CD1c-positive myeloid dendritic cell (primary cell): Measurements from ENCODE around the gene ARHGEF1.

ENCODE experiments used
- DNase-seq: peaks from one replicate; pipeline ENCODE4 v3.0.0-alpha.2; 2016; ENCODE audit errors: extremely low spot score

Gene ARHGEF1

DNA sequence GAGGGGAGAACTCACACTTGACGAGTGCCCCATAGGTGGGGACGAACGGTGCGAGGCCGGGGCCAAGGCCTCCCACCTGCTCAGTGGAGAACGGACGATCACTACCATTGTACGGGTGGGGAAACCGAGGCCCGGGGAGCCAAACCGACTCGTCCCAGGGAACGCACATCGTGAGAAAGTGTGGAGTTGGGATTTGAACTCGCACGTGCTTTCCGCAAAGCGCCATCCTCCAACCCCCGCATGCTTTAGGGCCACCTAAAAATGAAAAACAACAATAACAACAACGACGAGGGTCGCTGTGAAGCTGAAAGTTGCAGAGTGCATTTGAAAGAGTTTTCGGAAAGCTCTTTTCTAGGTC, 458 bp downstream of the ARHGEF1 start:
- DNase-seq: no peak

DNA sequence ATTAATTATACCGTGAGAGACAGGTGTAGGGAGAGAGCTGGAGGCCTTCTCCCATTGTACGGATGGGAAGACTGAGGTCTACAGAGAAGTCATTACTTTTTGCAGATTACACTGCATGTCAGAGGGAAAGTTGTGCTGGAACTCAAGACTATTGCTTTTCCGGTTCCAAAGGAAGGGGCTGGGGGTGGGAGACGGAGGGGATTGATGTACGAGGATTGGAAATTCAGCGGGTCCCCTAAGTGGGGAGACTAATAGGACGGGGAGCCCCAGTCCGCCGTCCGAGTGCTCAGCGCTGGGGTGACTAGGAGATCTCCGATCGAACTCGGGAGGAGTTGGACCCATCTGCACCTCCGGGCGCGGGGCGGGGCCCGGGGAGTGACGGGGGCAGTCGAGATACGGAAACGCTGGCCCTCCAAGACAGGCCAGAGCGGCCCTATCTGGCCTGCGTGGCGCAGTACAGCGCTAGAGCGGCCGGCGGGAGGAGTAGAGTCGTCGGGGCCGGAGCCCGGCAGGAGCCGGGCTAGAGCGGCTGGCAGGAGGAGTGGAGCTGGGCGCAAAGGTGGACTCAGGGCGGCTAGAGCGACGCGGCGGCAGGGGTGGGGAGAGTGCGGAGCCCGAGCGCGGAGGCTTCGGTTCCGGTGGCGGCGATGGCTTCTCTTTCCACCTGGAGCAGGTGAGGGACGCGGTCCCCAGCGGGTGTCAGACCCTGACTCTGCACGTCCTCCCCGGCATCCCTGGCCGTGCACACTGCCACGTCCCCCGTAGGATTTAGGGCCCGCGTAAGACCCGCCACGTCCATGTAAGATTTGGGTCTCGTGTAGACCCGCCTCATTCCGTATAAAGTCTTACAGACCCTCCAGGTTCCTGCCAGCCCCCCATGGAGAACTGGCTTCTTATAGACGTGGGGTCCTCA, 1.1 kb downstream of the ARHGEF1 start:
- DNase-seq: peak; percentile 95

- no peak for DNase-seq
Observed at GRCh38 chr19:41886761-41887710, 4.1 kb downstream of the ARHGEF1 start.

DNA sequence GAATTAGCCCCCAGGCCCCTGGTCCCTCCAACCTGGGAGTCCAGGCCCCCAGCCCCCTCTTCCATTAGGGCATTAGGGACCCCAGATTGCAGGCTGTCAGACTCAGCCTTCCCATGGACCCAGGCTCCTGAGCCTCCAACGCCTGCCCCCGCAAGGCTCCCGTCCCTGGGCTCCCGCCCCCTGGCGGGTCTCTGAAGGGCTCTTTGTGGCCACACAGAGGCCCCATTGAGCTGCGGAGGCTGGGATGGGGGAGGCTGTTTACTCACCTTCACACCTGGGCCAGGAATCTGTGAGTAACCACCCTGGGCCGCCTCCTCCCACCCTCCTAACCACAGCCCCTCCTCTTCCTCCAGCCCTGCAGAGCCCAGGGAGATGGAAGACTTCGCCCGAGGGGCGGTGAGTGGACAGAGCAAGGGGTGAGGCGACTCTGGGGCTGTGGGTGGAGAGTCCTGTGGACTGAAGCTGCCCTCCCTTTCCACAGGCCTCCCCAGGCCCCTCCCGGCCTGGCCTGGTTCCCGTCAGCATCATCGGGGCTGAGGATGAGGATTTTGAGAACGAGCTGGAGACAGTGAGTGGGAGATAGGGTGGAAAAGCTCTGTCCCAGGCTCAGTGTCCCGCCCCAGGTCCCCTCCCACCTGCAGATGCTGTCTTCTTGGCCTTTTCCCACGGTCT, 4.9 kb downstream of the ARHGEF1 start:
- DNase-seq: no peak

GRCh38 chr19:41888926-41889325, 5.9 kb downstream of the ARHGEF1 start:
- no peak for DNase-seq

GRCh38 chr19:41889896-41890295, 6.9 kb downstream of the ARHGEF1 start:
- no peak for DNase-seq

GRCh38 chr19:41890936-41891335, 8.0 kb downstream of the ARHGEF1 start:
- DNase-seq: no peak

- DNase-seq: no peak
Observed at GRCh38 chr19:41892173-41892902, 9.4 kb downstream of the ARHGEF1 start.

GRCh38 chr19:41893899-41894298, 10.9 kb downstream of the ARHGEF1 start:
- no peak for DNase-seq

DNA sequence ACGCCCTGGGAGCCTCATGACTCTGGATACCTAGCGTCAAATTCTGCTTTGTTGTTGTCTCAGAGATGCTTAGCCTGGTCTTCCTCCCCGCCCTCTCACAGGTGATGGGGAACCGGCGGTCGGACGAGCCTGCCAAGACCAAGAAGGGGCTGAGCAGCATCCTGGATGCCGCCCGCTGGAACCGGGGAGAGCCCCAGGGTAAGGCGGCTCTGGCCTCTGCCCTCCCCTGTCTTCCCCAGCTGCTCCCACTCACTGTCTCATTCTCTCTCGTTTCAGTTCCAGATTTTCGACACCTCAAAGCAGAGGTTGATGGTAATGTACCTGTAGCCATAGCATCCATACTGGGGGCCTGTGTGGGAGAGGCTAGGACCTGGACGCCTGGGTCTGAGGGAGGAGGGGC, 11.4 kb downstream of the ARHGEF1 start:
- no peak for DNase-seq

- no peak for DNase-seq
Observed at GRCh38 chr19:41895745-41896580, 13.0 kb downstream of the ARHGEF1 start.

DNA sequence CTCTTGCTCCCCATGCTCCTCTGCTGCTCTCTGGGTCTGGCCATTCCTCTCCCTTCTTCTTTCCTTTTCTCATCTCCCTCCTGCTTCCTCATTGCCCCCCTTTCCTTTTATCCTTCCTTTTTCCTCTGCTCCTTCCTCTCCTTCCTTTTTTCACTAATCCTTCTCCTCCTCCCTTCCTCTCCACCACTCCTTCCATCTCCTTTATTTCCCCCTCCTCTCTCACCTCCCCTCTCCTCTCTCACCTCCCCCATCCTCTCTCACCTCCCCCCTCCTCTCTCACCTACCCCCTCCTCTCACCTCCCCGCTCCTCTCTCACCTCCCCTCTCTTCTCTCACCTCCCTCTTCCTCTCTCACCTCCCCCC, 13.6 kb downstream of the ARHGEF1 start:
- no peak for DNase-seq

DNA sequence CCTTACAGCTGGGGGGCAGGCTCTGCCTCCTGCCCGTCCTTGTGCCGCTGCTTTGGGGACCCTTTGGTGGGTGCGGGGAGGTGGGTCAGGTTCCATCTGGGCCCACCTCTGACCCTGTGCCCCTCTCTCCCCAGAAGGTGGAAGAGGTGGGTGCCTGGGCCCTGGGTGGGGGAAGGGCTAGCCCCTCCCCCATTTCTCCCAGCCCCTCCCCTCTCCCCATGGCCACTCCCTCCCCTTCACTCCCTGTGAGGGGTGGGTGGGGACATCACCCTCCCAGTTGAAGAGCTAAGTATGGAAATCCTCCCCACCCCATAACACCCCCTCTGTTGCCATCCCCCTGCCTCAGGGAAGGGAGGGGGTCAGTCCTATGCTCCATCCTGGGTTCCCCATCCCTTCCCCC, 14.2 kb downstream of the ARHGEF1 start:
- DNase-seq: no peak

DNA sequence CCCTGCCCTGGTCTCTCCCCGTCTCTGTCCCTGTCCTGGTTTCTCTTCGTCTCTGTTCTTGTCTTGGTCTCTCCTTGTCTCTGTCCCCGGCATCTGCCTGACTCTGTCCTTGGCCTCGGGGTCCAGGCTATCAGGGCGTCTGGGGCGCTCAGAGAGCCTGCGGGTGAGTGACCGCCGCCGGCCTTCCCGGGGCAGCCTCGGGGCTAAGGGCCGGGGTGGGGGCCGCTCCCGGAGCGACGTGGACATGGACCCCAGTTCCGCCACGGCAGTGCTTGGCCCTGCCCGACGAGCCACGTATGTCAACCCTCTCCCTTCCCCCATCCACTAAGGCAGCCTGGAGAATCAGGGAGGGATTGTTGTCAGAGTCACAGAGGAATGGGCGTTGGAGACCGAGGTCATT, 14.8 kb downstream of the ARHGEF1 start:
- no peak for DNase-seq

- no peak for DNase-seq
Observed at GRCh38 chr19:41898235-41898634, 15.3 kb downstream of the ARHGEF1 start.

GRCh38 chr19:41901707-41902360, 18.9 kb downstream of the ARHGEF1 start:
- DNase-seq: no peak

DNA sequence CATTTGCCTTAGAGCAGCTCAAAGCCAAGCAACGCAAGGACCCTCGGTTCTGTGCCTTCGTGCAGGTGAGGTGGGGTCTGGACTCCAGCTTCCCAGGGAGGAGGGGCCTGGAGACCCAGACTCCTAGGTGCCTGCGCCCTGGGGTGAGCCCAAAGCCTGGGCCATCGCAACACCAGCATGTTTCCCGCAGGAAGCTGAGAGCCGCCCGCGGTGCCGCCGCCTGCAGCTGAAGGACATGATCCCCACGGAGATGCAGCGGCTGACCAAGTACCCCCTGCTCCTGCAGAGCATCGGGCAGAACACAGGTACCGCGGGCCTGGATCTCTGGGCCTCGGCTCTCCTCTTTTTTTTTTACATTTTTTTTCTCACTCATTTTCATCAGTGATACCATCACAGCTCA, 19.6 kb downstream of the ARHGEF1 start:
- no peak for DNase-seq

DNA sequence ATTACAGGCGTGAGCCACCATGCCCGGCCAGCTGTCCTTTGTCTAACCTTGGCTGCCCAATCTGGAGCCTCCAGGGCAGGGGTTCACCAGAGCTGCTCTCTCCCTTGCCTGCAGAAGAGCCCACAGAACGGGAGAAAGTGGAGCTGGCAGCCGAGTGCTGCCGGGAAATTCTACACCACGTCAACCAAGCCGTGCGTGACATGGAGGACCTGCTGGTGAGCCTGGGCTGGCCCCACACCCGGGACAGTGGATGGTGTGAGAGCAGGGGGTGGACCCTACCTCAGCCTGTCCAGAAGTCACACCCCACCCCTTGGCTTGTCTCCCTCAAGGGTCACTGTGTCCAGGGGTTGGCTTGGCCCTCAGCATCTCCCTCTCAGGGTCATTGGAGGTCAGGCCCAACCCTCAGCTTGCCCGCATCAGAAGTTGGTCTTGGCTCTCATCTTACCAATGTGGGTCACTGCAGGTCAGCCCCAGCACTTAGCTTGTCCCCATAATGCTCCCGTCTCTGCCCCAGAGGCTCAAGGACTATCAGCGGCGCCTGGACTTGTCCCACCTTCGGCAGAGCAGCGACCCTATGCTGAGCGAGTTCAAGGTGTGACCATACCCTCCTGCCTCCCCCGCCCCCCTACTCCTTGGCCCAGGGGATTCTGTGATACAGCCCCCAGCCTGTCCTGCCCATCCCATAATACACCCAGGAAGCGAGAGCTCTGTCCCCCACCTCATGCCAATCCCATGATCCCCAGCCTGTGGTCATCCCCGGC, 20.4 kb downstream of the ARHGEF1 start:
- DNase-seq: no peak

DNA sequence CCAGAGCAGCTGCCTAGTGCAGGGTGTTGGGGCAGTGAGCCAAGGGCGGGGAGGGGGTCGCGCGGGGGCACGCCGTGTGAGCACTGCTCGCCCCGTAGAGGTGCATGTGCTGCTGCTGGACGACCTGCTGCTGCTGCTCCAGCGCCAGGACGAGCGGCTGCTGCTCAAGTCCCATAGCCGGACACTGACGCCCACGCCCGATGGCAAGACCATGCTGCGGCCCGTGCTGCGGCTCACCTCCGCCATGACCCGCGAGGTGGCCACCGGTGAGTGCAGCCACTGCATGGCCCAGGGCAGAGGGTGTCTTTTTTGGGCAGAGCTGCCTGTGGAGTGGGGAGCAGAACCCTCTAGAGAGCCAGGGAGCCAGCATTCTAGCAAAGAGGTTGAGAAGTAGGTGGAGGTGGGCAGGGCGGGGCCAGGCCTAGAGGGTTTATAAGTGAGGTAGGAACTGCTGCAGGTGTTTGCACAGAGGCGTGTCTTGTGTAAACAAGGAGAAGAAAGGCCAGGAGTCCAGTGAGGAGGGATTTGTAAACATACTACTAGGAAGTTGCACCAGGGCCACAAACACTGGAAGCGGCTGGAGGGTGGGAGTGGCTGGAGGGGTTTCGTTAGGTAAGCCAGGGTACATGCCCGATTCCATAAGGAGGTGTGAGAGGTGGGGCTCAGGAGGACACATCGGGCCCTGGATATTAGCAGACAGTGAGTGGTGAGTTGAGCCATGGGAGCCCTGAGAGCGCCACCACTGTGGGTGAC, 21.3 kb downstream of the ARHGEF1 start:
- no peak for DNase-seq
